Stimulated activated naive CD8-positive, alpha-beta T cell treated with anti-CD3 and anti-CD28 coated beads, Interleukin-15, Interleukin-2, amounts not matched to agents 100 ng/mL and 50 ng/mL, for 24 hours (primary cell): ENCODE results near the gene S1PR4.
A peak's percentile ranks its signal among the peaks of the same experiment; 100 is the strongest.

Source experiments
- H3K27ac Mint-ChIP-seq: one replicate; pipeline ENCODE4 v1.8.0; 2021; ENCODE audit warnings: mild to moderate bottlenecking, mixed read lengths
- H3K27me3 Mint-ChIP-seq: one replicate; pipeline ENCODE4 v1.8.0; 2021; ENCODE audit warnings: mixed read lengths
- H3K36me3 Mint-ChIP-seq: one replicate; pipeline ENCODE4 v1.8.0; 2021; ENCODE audit warnings: low read depth, mixed read lengths
- H3K4me1 Mint-ChIP-seq: one replicate; pipeline ENCODE4 v1.8.0; 2021; ENCODE audit warnings: low read depth, mixed read lengths
- H3K4me3 Mint-ChIP-seq: one replicate; pipeline ENCODE4 v1.8.0; 2021; ENCODE audit warnings: mild to moderate bottlenecking, mixed read lengths
- H3K9me3 Mint-ChIP-seq: one replicate; pipeline ENCODE4 v1.8.0; 2021; ENCODE audit warnings: mixed read lengths

Gene S1PR4, protein sequence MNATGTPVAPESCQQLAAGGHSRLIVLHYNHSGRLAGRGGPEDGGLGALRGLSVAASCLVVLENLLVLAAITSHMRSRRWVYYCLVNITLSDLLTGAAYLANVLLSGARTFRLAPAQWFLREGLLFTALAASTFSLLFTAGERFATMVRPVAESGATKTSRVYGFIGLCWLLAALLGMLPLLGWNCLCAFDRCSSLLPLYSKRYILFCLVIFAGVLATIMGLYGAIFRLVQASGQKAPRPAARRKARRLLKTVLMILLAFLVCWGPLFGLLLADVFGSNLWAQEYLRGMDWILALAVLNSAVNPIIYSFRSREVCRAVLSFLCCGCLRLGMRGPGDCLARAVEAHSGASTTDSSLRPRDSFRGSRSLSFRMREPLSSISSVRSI

DNA sequence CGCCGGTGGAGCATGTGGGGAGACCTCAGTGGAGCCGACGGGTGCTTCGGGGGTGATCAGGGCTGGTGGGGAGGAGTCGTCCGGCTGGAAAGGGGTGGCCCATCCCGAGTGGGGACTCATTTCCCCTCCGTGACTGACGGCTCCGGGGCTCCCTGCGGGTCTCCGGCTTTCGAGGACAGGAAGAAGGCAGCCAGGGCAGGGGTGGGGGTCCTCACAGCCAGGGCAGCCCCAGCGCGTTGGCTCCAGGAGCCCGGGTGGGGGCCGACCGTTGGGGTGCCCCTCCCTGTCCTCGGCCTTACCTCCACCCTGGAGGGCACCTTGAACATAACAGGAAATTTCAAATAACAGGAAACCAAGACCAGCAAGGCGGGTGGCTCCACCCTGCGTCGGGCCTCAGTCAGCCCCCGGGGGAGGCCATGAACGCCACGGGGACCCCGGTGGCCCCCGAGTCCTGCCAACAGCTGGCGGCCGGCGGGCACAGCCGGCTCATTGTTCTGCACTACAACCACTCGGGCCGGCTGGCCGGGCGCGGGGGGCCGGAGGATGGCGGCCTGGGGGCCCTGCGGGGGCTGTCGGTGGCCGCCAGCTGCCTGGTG lies at the start of gene S1PR4:
TSS of gene S1PR4 (plus strand) at position 393 of the 596 bp plus-strand sequence. CDS start at position 417, 24 bp downstream.
- no peaks in the 10 kb centered on the region for H3K27me3 Mint-ChIP-seq
- H3K4me1 Mint-ChIP-seq = peaks cover 43% of the 10 kb centered on the region
- no peaks in the 10 kb centered on the region for H3K9me3 Mint-ChIP-seq
- peaks cover 11% of the 10 kb centered on the region for H3K36me3 Mint-ChIP-seq
- H3K4me3 Mint-ChIP-seq = peak within 1 kb of the TSS; percentile 99
- H3K27ac Mint-ChIP-seq = peak within 1 kb of the TSS; percentile 95

DNA sequence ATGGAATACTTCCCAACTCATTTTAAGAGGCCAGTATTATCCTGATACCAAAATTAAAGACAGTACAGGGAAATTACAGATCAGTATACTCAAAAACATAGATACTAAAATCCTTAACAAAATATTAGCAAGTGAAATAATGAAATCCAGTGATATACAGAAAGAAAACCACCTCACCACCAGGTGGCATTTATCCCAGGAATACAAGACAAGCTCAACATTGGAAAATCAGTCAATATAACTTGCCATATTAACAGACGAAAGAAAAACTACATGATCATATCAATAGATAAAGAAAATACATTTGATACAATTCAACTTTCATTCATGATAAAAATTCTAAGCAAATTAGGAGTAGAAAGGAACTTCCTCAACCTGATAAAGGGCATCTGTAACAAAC lies 49.5 kb upstream of the S1PR4 start:
- Mint-ChIP-seq H3K4me3 (no peak overlapping the region), H3K4me1 (peaks cover 24% of the 10 kb centered on the region), H3K27ac (no peak overlapping the region), H3K36me3 (no peaks in the 10 kb centered on the region), H3K27me3 (peaks cover 4% of the 10 kb centered on the region), H3K9me3 (no peaks in the 10 kb centered on the region)

DNA sequence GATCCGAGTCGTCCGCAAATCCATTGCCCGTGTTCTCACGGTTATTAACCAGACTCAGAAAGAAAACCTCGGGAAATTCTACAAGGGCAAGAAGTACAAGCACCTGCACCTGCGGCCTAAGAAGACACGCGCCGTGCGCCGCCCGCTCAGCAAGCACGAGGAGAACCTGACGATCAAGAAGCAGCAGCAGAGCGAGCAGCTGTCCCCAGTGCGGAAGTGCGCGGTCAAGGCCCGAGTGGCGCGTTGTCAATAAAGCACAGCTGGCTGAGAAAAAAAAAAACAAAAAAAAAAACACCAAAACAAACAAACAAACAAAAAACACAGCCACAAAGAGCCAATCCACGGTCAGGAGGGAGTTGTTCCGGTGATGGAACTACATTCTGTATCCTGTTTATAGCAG lies 47.4 kb upstream of the S1PR4 start:
- Mint-ChIP-seq H3K4me3 (no peak overlapping the region), H3K27me3 (no peaks in the 10 kb centered on the region), H3K36me3 (no peaks in the 10 kb centered on the region), H3K27ac (no peak overlapping the region), H3K9me3 (no peaks in the 10 kb centered on the region), H3K4me1 (peaks cover 25% of the 10 kb centered on the region)

DNA sequence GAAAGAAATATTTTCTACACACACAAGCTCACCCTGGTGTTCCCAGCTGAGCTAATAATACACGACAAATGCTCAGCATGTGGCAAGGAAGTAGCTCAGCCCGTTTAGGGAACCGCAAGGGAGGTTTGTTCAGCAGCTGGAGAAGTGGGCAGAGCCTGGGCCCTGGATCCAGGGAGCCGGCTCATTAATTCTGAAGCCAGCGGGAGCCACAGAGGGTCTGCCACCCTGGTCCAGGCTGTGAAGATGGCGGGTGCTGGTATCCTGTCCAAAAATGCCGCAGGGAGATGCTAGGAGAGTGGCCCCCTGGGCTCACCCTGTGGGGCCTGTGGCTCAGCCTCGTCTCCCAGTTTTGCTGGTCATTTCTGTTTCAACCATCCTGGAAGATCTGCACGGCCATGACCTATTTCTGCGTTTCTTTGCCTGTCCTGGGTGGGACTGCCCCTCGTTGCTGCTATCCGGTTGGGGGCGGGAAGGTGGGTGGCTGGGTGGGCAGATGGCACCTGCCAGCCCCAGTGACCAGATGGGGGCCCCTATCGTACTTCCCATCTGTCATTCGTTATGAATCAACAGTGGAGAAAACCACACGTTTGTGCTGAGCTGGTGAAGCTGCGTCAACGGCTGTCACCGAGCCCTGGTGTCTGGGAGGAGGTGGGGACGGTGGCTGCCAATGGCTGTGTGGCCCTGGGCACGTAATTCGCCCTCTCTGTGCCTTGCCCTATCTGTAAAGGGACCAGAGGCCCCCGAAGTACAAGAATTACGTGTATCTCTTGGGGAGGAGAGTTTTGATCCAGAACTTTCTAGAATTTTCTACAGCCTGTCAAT lies 45.4 kb upstream of the S1PR4 start:
- peak overlapping the region; percentile 88 for H3K27ac Mint-ChIP-seq
- H3K4me1 Mint-ChIP-seq = peaks cover 33% of the 10 kb centered on the region
- H3K4me3 Mint-ChIP-seq = peak overlapping the region; percentile 56
- H3K9me3 Mint-ChIP-seq = no peaks in the 10 kb centered on the region
- H3K27me3 Mint-ChIP-seq = peaks cover 5% of the 10 kb centered on the region
- H3K36me3 Mint-ChIP-seq = no peaks in the 10 kb centered on the region

DNA sequence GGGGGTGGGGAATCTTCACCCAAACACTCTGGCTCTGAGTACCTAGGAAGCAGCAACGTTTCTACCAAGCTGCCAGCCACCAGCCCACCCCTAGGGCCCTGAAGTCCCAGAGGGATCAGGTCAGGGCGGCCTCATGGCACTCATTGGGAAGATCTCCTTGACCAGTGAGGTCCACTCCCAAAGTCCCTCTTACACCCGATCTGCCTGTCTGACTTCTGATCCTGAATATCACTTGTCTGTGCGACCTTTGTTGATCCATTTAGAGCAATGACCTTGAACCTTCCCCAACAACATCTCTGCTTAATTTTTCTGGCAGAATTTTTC lies 44.8 kb upstream of the S1PR4 start:
- Mint-ChIP-seq H3K4me1 (peaks cover 33% of the 10 kb centered on the region), H3K9me3 (no peaks in the 10 kb centered on the region), H3K36me3 (no peaks in the 10 kb centered on the region), H3K4me3 (peak overlapping the region; percentile 56), H3K27me3 (peaks cover 5% of the 10 kb centered on the region), H3K27ac (peak overlapping the region; percentile 88)

DNA sequence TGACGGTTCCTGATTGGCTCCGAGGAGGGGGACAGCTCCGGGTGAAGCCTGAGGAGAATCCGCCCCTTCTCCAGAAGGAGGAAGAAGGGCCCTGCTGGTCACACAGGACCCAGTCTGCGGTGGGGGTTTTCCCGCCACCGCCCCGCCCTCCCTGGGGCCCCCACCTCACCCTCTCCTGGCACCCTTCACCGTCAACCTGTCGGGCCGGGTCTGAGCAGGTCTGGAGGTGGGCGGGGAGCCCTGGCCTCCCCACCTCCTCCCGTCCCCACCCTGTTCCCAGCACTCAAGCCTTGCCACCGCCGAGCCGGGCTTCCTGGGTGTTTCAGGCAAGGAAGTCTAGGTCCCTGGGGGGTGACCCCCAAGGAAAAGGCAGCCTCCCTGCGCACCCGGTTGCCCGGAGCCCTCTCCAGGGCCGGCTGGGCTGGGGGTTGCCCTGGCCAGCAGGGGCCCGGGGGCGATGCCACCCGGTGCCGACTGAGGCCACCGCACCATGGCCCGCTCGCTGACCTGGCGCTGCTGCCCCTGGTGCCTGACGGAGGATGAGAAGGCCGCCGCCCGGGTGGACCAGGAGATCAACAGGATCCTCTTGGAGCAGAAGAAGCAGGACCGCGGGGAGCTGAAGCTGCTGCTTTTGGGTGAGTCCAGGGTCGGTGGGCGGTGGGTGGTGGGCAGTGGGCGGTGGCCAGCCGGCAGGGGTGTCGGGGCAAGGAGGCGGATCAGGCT lies 42.4 kb upstream of the S1PR4 start, which contains the start of gene GNA15:
TSS of gene GNA15 (plus strand) at position 73 of the 723 bp plus-strand sequence. CDS start at position 491, 418 bp downstream.
- peak within 1 kb of the TSS; percentile 73 for H3K4me3 Mint-ChIP-seq
- H3K36me3 Mint-ChIP-seq = no peaks in the 10 kb centered on the region
- no peak within 1 kb of the TSS for H3K27ac Mint-ChIP-seq
- H3K27me3 Mint-ChIP-seq = peaks cover 5% of the 10 kb centered on the region
- H3K4me1 Mint-ChIP-seq = peaks cover 44% of the 10 kb centered on the region
- H3K9me3 Mint-ChIP-seq = peaks cover 5% of the 10 kb centered on the region

DNA sequence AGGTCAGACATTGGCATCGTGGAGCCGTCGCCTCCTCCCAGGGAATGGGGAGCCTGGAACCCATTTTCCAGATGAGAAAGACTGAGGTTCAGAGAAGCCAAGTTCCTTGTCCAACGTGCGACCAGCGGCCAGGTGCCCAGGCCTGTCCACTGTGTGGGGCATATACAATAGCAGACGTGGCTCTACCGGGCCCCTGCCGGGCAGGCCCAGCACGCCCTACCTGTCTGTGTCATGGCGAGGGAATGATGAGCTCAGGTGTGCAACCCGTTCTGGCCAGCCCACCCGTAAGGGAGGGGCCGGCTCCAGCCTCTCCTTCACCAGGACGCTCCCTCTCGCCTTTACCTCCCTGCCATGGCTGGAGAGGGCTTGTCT lies 41.9 kb upstream of the S1PR4 start:
- peaks cover 5% of the 10 kb centered on the region for H3K27me3 Mint-ChIP-seq
- H3K9me3 Mint-ChIP-seq = peaks cover 5% of the 10 kb centered on the region
- H3K36me3 Mint-ChIP-seq = no peaks in the 10 kb centered on the region
- H3K4me3 Mint-ChIP-seq = peak overlapping the region; percentile 73
- peaks cover 49% of the 10 kb centered on the region for H3K4me1 Mint-ChIP-seq
- H3K27ac Mint-ChIP-seq = no peak overlapping the region

DNA sequence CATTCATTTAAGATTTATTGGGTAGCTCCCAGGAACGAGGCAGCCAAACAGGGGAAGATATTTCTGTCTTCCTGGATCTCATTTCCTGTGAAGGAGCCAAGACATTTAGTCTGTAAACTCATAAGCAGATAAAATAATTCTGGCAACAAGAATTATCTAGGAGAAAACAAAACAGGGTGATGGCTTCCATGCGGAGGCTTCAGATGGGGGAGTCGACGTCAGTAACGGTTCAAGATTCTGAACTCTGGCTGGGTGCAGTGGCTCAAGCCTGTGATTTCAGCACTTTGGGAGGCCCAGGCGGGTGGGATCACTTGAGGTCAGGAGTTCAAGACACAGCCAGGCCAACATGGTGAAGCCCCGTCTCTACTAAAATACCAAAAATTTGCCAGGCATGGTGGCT lies 41.5 kb upstream of the S1PR4 start:
- peaks cover 52% of the 10 kb centered on the region for H3K4me1 Mint-ChIP-seq
- no peak overlapping the region for H3K27ac Mint-ChIP-seq
- H3K9me3 Mint-ChIP-seq = peaks cover 5% of the 10 kb centered on the region
- H3K4me3 Mint-ChIP-seq = peak overlapping the region; percentile 73
- no peaks in the 10 kb centered on the region for H3K36me3 Mint-ChIP-seq
- peaks cover 5% of the 10 kb centered on the region for H3K27me3 Mint-ChIP-seq

DNA sequence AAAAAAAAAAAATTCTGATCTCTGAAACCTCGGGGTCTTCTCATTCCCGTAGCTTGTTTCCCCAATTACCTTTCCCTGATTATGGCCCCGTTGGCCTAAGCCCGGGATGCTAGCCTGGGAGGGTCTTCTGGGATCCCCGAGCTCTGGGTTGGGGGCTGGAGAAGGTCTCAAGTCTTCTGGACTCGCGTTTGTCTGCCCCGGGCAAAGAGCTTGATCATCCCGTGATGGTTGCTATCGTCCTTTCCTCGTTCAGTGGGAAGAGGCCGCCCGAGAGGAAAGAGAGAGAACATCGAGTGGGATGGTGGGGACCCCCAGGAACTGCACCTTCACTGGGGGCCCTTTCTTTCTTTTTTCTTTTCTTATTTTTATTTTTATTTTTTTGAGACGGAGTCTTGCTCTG lies 40.3 kb upstream of the S1PR4 start:
- H3K27me3 Mint-ChIP-seq = peaks cover 5% of the 10 kb centered on the region
- peaks cover 5% of the 10 kb centered on the region for H3K9me3 Mint-ChIP-seq
- H3K4me3 Mint-ChIP-seq = no peak overlapping the region
- peaks cover 51% of the 10 kb centered on the region for H3K4me1 Mint-ChIP-seq
- H3K36me3 Mint-ChIP-seq = no peaks in the 10 kb centered on the region
- no peak overlapping the region for H3K27ac Mint-ChIP-seq

DNA sequence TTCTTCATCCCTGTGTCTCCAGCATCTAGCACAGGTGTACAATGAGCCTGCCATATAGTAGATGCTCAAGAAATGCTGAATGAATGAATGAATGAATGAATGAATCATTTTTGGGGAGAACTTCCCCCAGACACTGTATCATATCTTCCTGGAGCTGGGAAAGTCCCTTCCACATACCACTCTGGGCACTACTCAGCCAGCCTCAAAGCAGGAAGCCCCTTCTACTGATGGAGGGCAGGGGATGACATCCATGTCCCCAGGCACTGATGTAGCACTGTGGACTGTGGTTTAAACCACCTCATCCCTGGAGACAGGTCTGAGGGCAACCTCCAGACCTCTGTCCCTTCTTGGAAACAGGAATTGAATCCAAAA lies 37.9 kb upstream of the S1PR4 start:
- H3K36me3 Mint-ChIP-seq = no peaks in the 10 kb centered on the region
- peak overlapping the region; percentile 53 for H3K27ac Mint-ChIP-seq
- H3K4me3 Mint-ChIP-seq = no peak overlapping the region
- peaks cover 5% of the 10 kb centered on the region for H3K27me3 Mint-ChIP-seq
- peaks cover 5% of the 10 kb centered on the region for H3K9me3 Mint-ChIP-seq
- H3K4me1 Mint-ChIP-seq = peaks cover 38% of the 10 kb centered on the region

DNA sequence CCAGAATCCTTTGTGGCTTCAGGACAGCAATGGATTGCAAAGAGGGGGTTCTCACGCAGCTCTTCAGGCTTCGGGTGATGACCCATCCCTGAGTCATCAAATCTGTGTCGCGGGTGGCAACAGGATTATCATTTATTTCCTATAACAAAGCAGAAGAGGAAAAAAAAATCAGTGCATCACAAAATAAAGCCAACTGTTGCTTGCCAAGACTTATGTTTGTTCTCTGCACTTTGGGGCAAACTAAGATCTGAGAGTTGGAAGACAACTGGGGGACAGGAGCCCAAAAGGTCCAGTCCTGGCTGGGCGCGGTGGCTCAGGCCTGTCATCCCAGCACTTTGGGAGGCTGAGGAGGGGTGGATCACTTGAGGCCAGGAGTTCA lies 36.3 kb upstream of the S1PR4 start:
- Mint-ChIP-seq H3K27me3 (no peaks in the 10 kb centered on the region), H3K27ac (peak overlapping the region; percentile 79), H3K4me3 (peak overlapping the region; percentile 45), H3K9me3 (peaks cover 5% of the 10 kb centered on the region), H3K4me1 (peaks cover 35% of the 10 kb centered on the region), H3K36me3 (no peaks in the 10 kb centered on the region)

DNA sequence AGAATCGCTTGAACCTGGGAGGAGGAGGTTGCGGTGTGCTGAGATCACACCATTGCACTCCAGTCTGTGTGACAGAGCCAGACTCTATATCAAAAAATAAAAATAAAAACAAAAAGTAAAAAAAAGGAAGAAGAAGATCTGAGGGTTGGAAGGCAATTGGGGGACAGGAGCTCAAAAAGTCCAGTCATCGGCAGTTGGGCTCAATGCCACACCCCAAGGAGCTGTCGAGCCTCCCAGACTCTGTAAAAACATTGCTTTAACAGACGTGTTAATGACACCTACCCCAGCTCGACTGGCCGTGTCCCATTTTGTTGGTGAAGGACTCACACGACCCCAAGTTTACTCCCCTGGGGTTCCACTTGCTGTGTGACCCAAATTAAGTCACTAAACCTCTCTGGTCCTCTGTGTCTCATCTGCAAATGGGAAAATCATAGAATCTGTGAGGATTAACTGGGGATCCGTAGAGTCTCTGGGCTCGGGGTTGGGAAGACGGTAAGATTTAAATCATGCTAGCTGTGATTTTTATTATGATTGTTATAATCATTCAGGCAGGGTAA lies 35.7 kb upstream of the S1PR4 start:
- Mint-ChIP-seq H3K4me3 (no peak overlapping the region), H3K36me3 (no peaks in the 10 kb centered on the region), H3K4me1 (peaks cover 35% of the 10 kb centered on the region), H3K27ac (peak overlapping the region; percentile 79), H3K9me3 (peaks cover 5% of the 10 kb centered on the region), H3K27me3 (no peaks in the 10 kb centered on the region)

DNA sequence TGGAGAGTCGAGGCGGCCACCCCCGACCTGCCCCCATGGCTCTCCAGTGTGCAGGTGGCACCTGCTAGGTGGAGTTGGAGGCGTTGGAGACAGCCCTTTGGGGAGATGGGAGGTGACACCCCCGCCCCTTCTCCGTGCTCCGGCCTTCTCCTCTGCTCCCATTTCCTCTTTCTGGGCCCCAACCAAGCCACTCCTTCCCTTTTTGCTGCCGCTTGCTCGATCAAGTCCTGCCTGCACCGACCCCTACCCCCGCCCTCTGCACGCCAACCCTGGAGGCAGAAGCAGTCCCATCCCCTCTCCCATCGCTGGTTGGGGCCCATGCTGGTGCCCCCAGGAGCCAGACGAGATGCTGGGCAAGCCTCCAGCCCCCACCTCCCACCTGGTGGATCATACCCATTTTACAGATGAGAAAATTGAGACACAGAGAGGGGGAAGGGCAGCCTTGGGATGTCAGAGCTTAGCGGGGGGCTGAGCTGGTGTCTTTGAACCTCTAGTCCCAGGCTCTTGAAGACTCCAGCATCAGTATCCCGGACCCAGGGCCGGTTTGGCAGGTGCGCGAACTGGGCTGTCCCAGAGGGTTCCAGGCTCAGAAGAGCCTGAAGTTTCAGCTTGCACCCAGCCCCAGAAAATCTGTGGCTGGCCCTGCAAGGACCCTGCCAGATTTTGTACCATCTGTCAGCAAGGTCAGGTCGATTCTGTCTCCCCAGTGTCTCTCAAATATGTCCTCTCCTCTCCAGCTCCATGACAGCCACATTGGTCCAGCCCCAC lies 32.5 kb upstream of the S1PR4 start:
- Mint-ChIP-seq H3K9me3 (no peaks in the 10 kb centered on the region), H3K4me3 (no peak overlapping the region), H3K27me3 (no peaks in the 10 kb centered on the region), H3K27ac (no peak overlapping the region), H3K4me1 (peaks cover 28% of the 10 kb centered on the region), H3K36me3 (no peaks in the 10 kb centered on the region)

DNA sequence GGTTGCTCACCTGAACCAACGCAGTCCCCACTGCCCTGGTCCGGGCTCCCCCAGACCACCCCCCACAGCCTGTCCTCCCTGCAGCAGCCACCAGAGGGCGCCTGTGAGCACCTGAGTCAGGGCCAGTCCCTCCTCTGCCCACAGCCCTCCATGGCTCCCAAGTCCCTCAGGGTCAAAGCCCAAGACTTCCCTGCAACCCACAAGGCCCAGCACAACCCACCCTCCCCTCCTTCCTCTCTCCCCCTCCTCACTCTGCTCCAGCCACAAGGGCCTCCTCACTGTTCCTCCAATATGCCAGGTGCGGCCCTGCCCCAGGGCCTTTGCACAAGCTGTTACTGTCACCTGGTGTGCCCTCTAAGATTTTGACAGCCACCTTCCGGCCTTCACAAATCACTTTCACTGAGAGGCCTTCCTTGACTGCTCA lies 31.9 kb upstream of the S1PR4 start:
- no peak overlapping the region for H3K4me3 Mint-ChIP-seq
- H3K27me3 Mint-ChIP-seq = no peaks in the 10 kb centered on the region
- no peaks in the 10 kb centered on the region for H3K9me3 Mint-ChIP-seq
- no peak overlapping the region for H3K27ac Mint-ChIP-seq
- H3K4me1 Mint-ChIP-seq = peaks cover 22% of the 10 kb centered on the region
- H3K36me3 Mint-ChIP-seq = no peaks in the 10 kb centered on the region
